ENCODE results near the gene CACNA1A. TPM values are rescaled to one million over a fixed set of nuclear protein-coding genes. Genes with fewer than 3 reads are reported as not detected.
A peak's percentile ranks its signal among the peaks of the same experiment; 100 is the strongest.

CACNA1A gene
- total RNA-seq, 1 donor from 2014 or later = 190 TPM

DNA sequence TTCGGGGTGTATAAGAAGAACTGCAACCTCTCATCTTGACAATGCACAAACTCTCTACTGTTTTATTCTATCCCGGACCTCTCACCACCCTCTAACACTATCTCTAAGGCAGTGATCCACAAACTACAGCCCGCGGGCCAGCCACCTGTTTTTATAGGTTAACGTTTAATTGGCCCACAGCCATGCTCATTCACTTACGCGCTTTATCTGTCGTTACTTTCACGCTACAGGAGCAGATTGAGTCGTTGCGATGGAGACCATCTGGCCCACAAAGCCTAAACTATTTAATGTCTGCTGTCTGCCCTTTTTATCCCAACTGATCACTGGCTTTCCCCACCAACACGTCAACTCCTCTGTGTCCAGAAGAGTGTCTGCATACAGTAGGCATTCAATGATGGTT is 158.9 kb downstream of the CACNA1A start:
- peaks cover 14% of the 10 kb centered on the region for H3K36me3 Mint-ChIP-seq (ENCODE audit: unreplicated experiment)
- H3K4me3 Mint-ChIP-seq (ENCODE audit: unreplicated experiment) = no peak overlapping the region
- H3K4me1 Mint-ChIP-seq (ENCODE audit: low read depth, unreplicated experiment) = peaks cover 2% of the 10 kb centered on the region
- peaks cover 5% of the 10 kb centered on the region for H3K27me3 Mint-ChIP-seq (ENCODE audit: unreplicated experiment)
- peak overlapping the region; percentile 4 for H3K27ac Mint-ChIP-seq (ENCODE audit: unreplicated experiment)
- TF ChIP-seq CTCF (IDR thresholded peaks at IDR 0.05; ENCODE audit: partially characterized antibody, unreplicated experiment) = no peak
- peaks cover 6% of the 10 kb centered on the region for H3K9me3 Mint-ChIP-seq (ENCODE audit: unreplicated experiment)
- DNase-seq = no peak

DNA sequence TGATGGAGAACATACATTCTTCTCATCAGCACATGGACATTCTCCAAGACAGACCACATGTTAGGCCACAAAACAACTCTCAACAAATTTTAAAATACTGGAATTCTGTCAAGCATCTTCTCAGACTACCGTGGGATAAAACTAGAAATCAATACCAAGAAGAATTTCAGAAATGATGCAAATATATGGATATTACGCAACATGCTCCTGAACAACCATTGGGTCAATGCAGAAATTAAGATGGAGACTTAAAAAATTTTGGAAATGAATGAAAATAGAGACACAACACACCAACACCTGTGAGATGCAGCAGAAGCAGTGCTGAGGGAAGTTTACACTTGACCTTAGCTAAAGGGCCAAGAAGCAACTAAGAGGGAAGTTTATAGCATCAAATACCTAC is 162.8 kb downstream of the CACNA1A start:
- Mint-ChIP-seq H3K27ac (ENCODE audit: unreplicated experiment) (no peak overlapping the region), H3K4me1 (ENCODE audit: low read depth, unreplicated experiment) (peaks cover 2% of the 10 kb centered on the region), H3K36me3 (ENCODE audit: unreplicated experiment) (peaks cover 24% of the 10 kb centered on the region), H3K27me3 (ENCODE audit: unreplicated experiment) (peaks cover 5% of the 10 kb centered on the region), H3K9me3 (ENCODE audit: unreplicated experiment) (peaks cover 2% of the 10 kb centered on the region), H3K4me3 (ENCODE audit: unreplicated experiment) (no peak overlapping the region)
- no peak for TF ChIP-seq CTCF (IDR thresholded peaks at IDR 0.05; ENCODE audit: partially characterized antibody, unreplicated experiment)
- no peak for DNase-seq

GRCh38 chr19:13342672-13343071 is 163.6 kb downstream of the CACNA1A start:
- Mint-ChIP-seq H3K27me3 (ENCODE audit: unreplicated experiment) (peaks cover 3% of the 10 kb centered on the region), H3K36me3 (ENCODE audit: unreplicated experiment) (peaks cover 28% of the 10 kb centered on the region), H3K4me3 (ENCODE audit: unreplicated experiment) (no peak overlapping the region), H3K4me1 (ENCODE audit: low read depth, unreplicated experiment) (peaks cover 2% of the 10 kb centered on the region), H3K27ac (ENCODE audit: unreplicated experiment) (no peak overlapping the region), H3K9me3 (ENCODE audit: unreplicated experiment) (no peaks in the 10 kb centered on the region)
- no peak for DNase-seq
- TF ChIP-seq CTCF (IDR thresholded peaks at IDR 0.05; ENCODE audit: partially characterized antibody, unreplicated experiment) = no peak

DNA sequence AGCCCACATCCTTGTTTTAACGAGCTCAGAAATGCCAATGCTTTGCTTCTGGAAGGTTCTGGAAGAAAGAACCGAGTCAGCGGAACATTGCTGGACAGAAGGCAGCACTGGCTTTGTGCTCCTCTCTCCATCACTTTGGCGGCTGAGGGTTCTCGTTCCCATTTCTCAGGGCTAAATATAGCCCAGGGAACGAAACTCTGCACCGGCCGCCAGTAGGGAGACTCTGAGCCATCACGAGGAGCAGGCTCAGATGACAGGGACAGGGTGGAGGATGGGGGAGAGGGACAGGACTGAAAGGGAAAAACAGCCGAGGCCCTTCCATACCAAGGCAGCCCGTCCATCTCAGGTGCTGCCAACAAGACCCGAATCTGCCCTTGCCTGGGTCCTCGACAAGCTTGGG is 166.4 kb downstream of the CACNA1A start:
- no peak for TF ChIP-seq CTCF (IDR thresholded peaks at IDR 0.05; ENCODE audit: partially characterized antibody, unreplicated experiment)
- Mint-ChIP-seq H3K27me3 (ENCODE audit: unreplicated experiment) (peaks cover 5% of the 10 kb centered on the region), H3K27ac (ENCODE audit: unreplicated experiment) (no peak overlapping the region), H3K36me3 (ENCODE audit: unreplicated experiment) (peaks cover 36% of the 10 kb centered on the region), H3K9me3 (ENCODE audit: unreplicated experiment) (peaks cover 4% of the 10 kb centered on the region), H3K4me3 (ENCODE audit: unreplicated experiment) (no peak overlapping the region), H3K4me1 (ENCODE audit: low read depth, unreplicated experiment) (no peaks in the 10 kb centered on the region)
- peak; percentile 24 for DNase-seq

DNA sequence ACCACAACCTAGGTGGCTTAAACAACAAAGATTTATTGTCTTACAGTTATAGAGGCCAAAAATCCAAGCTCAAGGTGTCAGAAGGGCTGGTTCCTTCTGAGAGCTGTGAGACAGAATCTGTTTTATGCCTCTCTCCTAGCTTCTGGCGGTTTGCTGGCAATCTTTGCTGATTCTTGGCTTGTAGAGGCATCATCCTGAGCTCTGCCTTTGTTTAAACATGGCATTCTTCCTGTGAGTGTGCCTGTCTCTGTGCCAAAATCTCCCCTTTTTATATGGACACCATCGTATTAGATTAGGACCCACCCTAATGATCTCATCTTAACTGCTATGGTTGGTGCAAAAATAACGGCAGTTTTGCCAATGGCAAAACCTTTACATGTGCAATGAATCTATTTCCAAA is 169.1 kb downstream of the CACNA1A start:
- peaks cover 8% of the 10 kb centered on the region for H3K9me3 Mint-ChIP-seq (ENCODE audit: unreplicated experiment)
- no peak overlapping the region for H3K27ac Mint-ChIP-seq (ENCODE audit: unreplicated experiment)
- TF ChIP-seq CTCF (IDR thresholded peaks at IDR 0.05; ENCODE audit: partially characterized antibody, unreplicated experiment) = no peak
- peaks cover 2% of the 10 kb centered on the region for H3K27me3 Mint-ChIP-seq (ENCODE audit: unreplicated experiment)
- no peak for DNase-seq
- peaks cover 50% of the 10 kb centered on the region for H3K36me3 Mint-ChIP-seq (ENCODE audit: unreplicated experiment)
- no peak overlapping the region for H3K4me3 Mint-ChIP-seq (ENCODE audit: unreplicated experiment)
- no peaks in the 10 kb centered on the region for H3K4me1 Mint-ChIP-seq (ENCODE audit: low read depth, unreplicated experiment)
